Common myeloid progenitor, CD34-positive (primary cell): ENCODE data around the gene GAD2.
A peak's percentile ranks its signal among the peaks of the same experiment; 100 is the strongest.

Experiments
- CTCF ChIA-PET: fragments of 350-600 bp; sonication (Branson Sonifier 250); formaldehyde crosslinking; loops from one replicate; lab custom pipeline; 2021; ENCODE audit warnings: antibody characterized with exemption; lab: Charles Lee
- POLR2A ChIA-PET: fragments of 350-600 bp; sonication (Branson Sonifier 250); formaldehyde crosslinking; loops from one replicate; lab custom pipeline; 2021; ENCODE audit warnings: antibody characterized with exemption; lab: Charles Lee
- DNase-seq, 3 donors: peaks; one replicate each; pipeline versions ENCODE4 v3.0.0 to v3.0.0-alpha.2; 2013
- H3K27ac ChIP-seq, 2 experiments: 1 replicate in 1 of 2; 2 replicates in 1 of 2; pipeline ENCODE4 v1.7.0; 2013; ENCODE audit warnings: inconsistent platforms in 2 of 2, low read length in 2 of 2, mild to moderate bottlenecking in 2 of 2, low read depth in 1 of 2, moderate library complexity in 1 of 2; ENCODE audit not compliant: severe bottlenecking in 2 of 2, insufficient read depth in 1 of 2, poor library complexity in 1 of 2
- H3K27me3 ChIP-seq, 5 experiments: replicated peaks in 2 of 5; 1 replicate in 3 of 5; 2 replicates in 2 of 5; pipeline versions ENCODE4 v1.6.1 to v1.7.0; 2013; ENCODE audit warnings: low read length in 4 of 5, mild to moderate bottlenecking in 2 of 5, moderate library complexity in 2 of 5, inconsistent platforms in 1 of 5; ENCODE audit not compliant: insufficient read depth in 5 of 5, control insufficient read depth in 4 of 5
- H3K36me3 ChIP-seq, 4 experiments: 1 replicate in 2 of 4; 2 replicates in 2 of 4; pipeline versions ENCODE4 v1.6.1 to v1.7.0; 2013; ENCODE audit warnings: low read length in 3 of 4, control low read depth in 1 of 4, mild to moderate bottlenecking in 1 of 4; ENCODE audit not compliant: control insufficient read depth in 4 of 4, insufficient read depth in 4 of 4
- H3K4me1 ChIP-seq, 4 experiments: 1 replicate in 3 of 4; 2 replicates in 1 of 4; pipeline versions ENCODE4 v1.6.1 to v1.7.1; 2013; ENCODE audit warnings: low read length in 3 of 4, mild to moderate bottlenecking in 3 of 4, control low read depth in 1 of 4, inconsistent platforms in 1 of 4, moderate library complexity in 1 of 4; ENCODE audit not compliant: control insufficient read depth in 4 of 4, insufficient read depth in 4 of 4; ENCODE audit errors: control extremely low read depth in 1 of 4
- H3K4me3 ChIP-seq, 7 experiments: 1 replicate in 4 of 7; 2 replicates in 3 of 7; pipeline versions ENCODE4 v1.5.1 to v1.7.0; 2013; ENCODE audit warnings: mild to moderate bottlenecking in 7 of 7, low read length in 6 of 7, moderate library complexity in 6 of 7, inconsistent platforms in 2 of 7, low read depth in 2 of 7, control low read depth in 1 of 7; ENCODE audit not compliant: insufficient read depth in 4 of 7, control insufficient read depth in 1 of 7; ENCODE audit errors: extremely low read depth in 1 of 7
- H3K9me3 ChIP-seq, 5 experiments: 1 replicate in 4 of 5; 2 replicates in 1 of 5; pipeline versions ENCODE4 v1.6.1 to v1.7.1; 2013; ENCODE audit warnings: low read length in 4 of 5, mild to moderate bottlenecking in 2 of 5, inconsistent platforms in 1 of 5, low read depth in 1 of 5, moderate library complexity in 1 of 5; ENCODE audit not compliant: control insufficient read depth in 4 of 5, insufficient read depth in 2 of 5; ENCODE audit errors: control extremely low read depth in 1 of 5
- WGBS: methylation state at CpG from one replicate; pipeline ENCODE4 v1.1.5; 2013; ENCODE audit not compliant: insufficient coverage; 5-methylcytosine and 5-hydroxymethylcytosine counted together

The GAD2 gene

GRCh38 chr10:26221541-26221940, 5.0 kb downstream of the GAD2 start:
- no peak overlapping the region for H3K27ac ChIP-seq
- peaks cover 0 to 20% (median 11%) of the 10 kb centered on the region in 4 experiments for H3K4me1 ChIP-seq
- peaks cover 0 to 3% (median 0%) of the 10 kb centered on the region in 5 experiments for H3K9me3 ChIP-seq
- no peak for DNase-seq
- ChIA-PET CTCF (no interaction called here), POLR2A (no interaction called here)
- 39% methylated on average over 9 of the region's 9 CpGs for WGBS
- no peak overlapping the region for H3K4me3 ChIP-seq
- H3K27me3 ChIP-seq = peaks cover 24 to 99% (median 71%) of the 10 kb centered on the region in 5 experiments
- H3K36me3 ChIP-seq = no peaks in the 10 kb centered on the region

GRCh38 chr10:26222563-26222962, 6.0 kb downstream of the GAD2 start:
- Histone ChIP-seq H3K4me3 (no peak overlapping the region), H3K27me3 (peaks cover 17 to 94% (median 64%) of the 10 kb centered on the region in 5 experiments), H3K27ac (no peak overlapping the region), H3K9me3 (peaks cover 0 to 3% (median 0%) of the 10 kb centered on the region in 5 experiments), H3K4me1 (peaks cover 0 to 9% (median 5%) of the 10 kb centered on the region in 4 experiments), H3K36me3 (no peaks in the 10 kb centered on the region)
- ChIA-PET CTCF (no interaction called here), POLR2A (no interaction called here)
- DNase-seq = peak in 1 of 3 donors; percentile 19
- WGBS = 10% methylated on average over 2 of the region's 3 CpGs

- Histone ChIP-seq H3K36me3 (no peaks in the 10 kb centered on the region), H3K27me3 (peaks cover 11 to 84% (median 44%) of the 10 kb centered on the region in 5 experiments), H3K27ac (no peak overlapping the region), H3K9me3 (peaks cover 0 to 3% (median 0%) of the 10 kb centered on the region in 5 experiments), H3K4me1 (no peaks in the 10 kb centered on the region), H3K4me3 (no peak overlapping the region)
- 87% methylated on average over 3 of the region's 4 CpGs for WGBS
- CTCF ChIA-PET = interaction anchor here (1.4 kb wide), 1 partner anchor 8 kb away, joined by 3 read pairs; no protein-coding TSS in a partner anchor
- POLR2A ChIA-PET = no interaction called here
- no peak for DNase-seq
These were observed 8.7 kb downstream of the GAD2 start for GRCh38 chr10:26225322-26225721.

GRCh38 chr10:26227786-26228185, 11.2 kb downstream of the GAD2 start:
- WGBS = 90% methylated on average over 4 of the region's 5 CpGs
- no peak overlapping the region for H3K4me3 ChIP-seq
- DNase-seq = no peak
- no peak overlapping the region for H3K27ac ChIP-seq
- H3K4me1 ChIP-seq = no peaks in the 10 kb centered on the region
- CTCF ChIA-PET = no interaction called here
- no peaks in the 10 kb centered on the region for H3K36me3 ChIP-seq
- H3K27me3 ChIP-seq = peaks cover 6 to 72% (median 22%) of the 10 kb centered on the region in 5 experiments
- peaks cover 0 to 2% (median 0%) of the 10 kb centered on the region in 5 experiments for H3K9me3 ChIP-seq
- POLR2A ChIA-PET = no interaction called here

- Histone ChIP-seq H3K36me3 (no peaks in the 10 kb centered on the region), H3K27ac (no peak overlapping the region), H3K27me3 (peaks cover 0 to 46% (median 6%) of the 10 kb centered on the region in 5 experiments), H3K9me3 (no peaks in the 10 kb centered on the region), H3K4me1 (no peaks in the 10 kb centered on the region), H3K4me3 (no peak overlapping the region)
- no peak for DNase-seq
- ChIA-PET CTCF (no interaction called here), POLR2A (no interaction called here)
- WGBS = 100% methylated on average over 4 of the region's 5 CpGs
These were observed 15.6 kb downstream of the GAD2 start for GRCh38 chr10:26232174-26232573.

GRCh38 chr10:26235761-26236160, 19.2 kb downstream of the GAD2 start:
- H3K27me3 ChIP-seq = peaks cover 2 to 41% (median 6%) of the 10 kb centered on the region in 5 experiments
- ChIA-PET CTCF (no interaction called here), POLR2A (no interaction called here)
- WGBS = 100% methylated on average over 5 of the region's 6 CpGs
- H3K4me1 ChIP-seq = no peaks in the 10 kb centered on the region
- H3K36me3 ChIP-seq = no peaks in the 10 kb centered on the region
- DNase-seq = no peak
- no peak overlapping the region for H3K4me3 ChIP-seq
- H3K9me3 ChIP-seq = no peaks in the 10 kb centered on the region
- no peak overlapping the region for H3K27ac ChIP-seq

- no peaks in the 10 kb centered on the region for H3K36me3 ChIP-seq
- H3K4me3 ChIP-seq = no peak overlapping the region
- peaks cover 2 to 33% (median 6%) of the 10 kb centered on the region in 5 experiments for H3K27me3 ChIP-seq
- no peak overlapping the region for H3K27ac ChIP-seq
- H3K9me3 ChIP-seq = no peaks in the 10 kb centered on the region
- WGBS = 86% methylated on average over 2 of the region's 2 CpGs
- DNase-seq = no peak
- POLR2A ChIA-PET = no interaction called here
- CTCF ChIA-PET = interaction anchor here (1.0 kb wide), 1 partner anchor 17 kb away, joined by 4 read pairs; no protein-coding TSS in a partner anchor
- H3K4me1 ChIP-seq = no peaks in the 10 kb centered on the region
These were observed 21.8 kb downstream of the GAD2 start for GRCh38 chr10:26238378-26238777.
